ENCODE measurements around the gene NAIF1.

GRCh38 chr9:128047231-128047630 lies 19.9 kb downstream of the NAIF1 start:
- TF ChIP-seq POLR2AphosphoS5 (IDR thresholded peaks at IDR 0.05; ENCODE audit: low read depth, low read length), result no peak
- no peak for TF ChIP-seq EZH2 (IDR thresholded peaks at IDR 0.05)
- no peak for TF ChIP-seq EZH2phosphoT487 (IDR thresholded peaks at IDR 0.05; ENCODE audit: borderline replicate concordance)
- no peak for TF ChIP-seq ZNF274 (IDR thresholded peaks at IDR 0.05; ENCODE audit: low read depth, low read length)
- TF ChIP-seq CTCF (IDR thresholded peaks at IDR 0.05 in 2 of 3, conservative IDR thresholded peaks at IDR 0.05 in 1 of 3; ENCODE audit: borderline replicate concordance in 1 of 3, insufficient read depth in 1 of 3, low read depth in 2 of 3, low read length in 2 of 3), result no peak

Measured in HCT116 (cell line).